DOHH2 (cell line): Measurements from ENCODE around the gene GALNTL6.

ENCODE experiments used
- EZH2phosphoT487 ChIP-seq: fragments of 200-600 bp; sonication (generic); IDR thresholded peaks from 2 replicates; pipeline ENCODE4 v1.6.1; 2017; ENCODE audit warnings: borderline replicate concordance, mild to moderate bottlenecking, antibody characterized with exemption, low read length, moderate library complexity, mixed read lengths
- TF ChIP-seq, protein P1 (sequence below): fragments of 200-600 bp; sonication (generic); IDR thresholded peaks from one replicate; pipeline ENCODE4 v1.5.1; 2014; ENCODE audit warnings: antibody characterized with exemption, mild to moderate bottlenecking, low read depth, low read length; ENCODE audit not compliant: poor library complexity, severe bottlenecking

DNA sequence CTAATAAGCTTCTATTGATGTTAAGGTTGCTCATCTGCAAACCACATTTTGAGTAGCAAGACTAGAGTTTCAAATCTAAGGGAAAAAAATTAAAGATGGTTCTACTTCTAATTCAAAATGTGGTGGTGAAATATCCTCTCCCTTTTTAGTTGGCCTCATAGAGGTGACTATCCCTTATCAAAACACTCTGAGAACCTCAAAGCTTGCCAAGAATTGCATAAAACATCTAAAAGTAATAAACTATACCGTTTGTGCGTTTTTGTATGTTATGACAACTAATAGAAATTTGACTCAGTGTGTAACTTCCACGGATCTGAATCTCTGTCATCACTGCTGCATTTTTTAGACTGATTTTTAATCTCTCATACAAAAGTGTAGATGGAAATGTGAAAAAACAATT lies 682.6 kb downstream of the GALNTL6 start:
- TF ChIP-seq, protein P1, sequence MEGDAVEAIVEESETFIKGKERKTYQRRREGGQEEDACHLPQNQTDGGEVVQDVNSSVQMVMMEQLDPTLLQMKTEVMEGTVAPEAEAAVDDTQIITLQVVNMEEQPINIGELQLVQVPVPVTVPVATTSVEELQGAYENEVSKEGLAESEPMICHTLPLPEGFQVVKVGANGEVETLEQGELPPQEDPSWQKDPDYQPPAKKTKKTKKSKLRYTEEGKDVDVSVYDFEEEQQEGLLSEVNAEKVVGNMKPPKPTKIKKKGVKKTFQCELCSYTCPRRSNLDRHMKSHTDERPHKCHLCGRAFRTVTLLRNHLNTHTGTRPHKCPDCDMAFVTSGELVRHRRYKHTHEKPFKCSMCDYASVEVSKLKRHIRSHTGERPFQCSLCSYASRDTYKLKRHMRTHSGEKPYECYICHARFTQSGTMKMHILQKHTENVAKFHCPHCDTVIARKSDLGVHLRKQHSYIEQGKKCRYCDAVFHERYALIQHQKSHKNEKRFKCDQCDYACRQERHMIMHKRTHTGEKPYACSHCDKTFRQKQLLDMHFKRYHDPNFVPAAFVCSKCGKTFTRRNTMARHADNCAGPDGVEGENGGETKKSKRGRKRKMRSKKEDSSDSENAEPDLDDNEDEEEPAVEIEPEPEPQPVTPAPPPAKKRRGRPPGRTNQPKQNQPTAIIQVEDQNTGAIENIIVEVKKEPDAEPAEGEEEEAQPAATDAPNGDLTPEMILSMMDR, result no peak
- no peak for TF ChIP-seq EZH2phosphoT487
